RWPE2 (cell line): ENCODE measurements around the gene STRIT1.

Source experiments
- ATAC-seq: fragments of 200-7000 bp; cut with Tn5 transposase; 3 replicates; pipeline ENCODE4 v1.9.1; 2021; ENCODE audit warnings: low read depth
- DNase-seq: peaks from one replicate; pipeline ENCODE4 v3.0.0-alpha.2; 2020; ENCODE audit warnings: low spot score
- H3K27ac ChIP-seq: fragments of 450-650 bp; 2 replicates; pipeline ENCODE4 v1.5.1; 2017; ENCODE audit warnings: mild to moderate bottlenecking; ENCODE audit not compliant: poor library complexity, severe bottlenecking
- H3K27me3 ChIP-seq: fragments of 250-450 bp; sonication (Bioruptor Pico); 2 replicates; pipeline ENCODE4 v1.5.1; 2021; ENCODE audit warnings: mild to moderate bottlenecking, moderate library complexity; ENCODE audit not compliant: insufficient read depth, poor library complexity, severe bottlenecking
- H3K36me3 ChIP-seq: fragments of 250-450 bp; sonication (Bioruptor Pico); 2 replicates; pipeline ENCODE4 v1.5.1; 2020; ENCODE audit warnings: low read depth, mild to moderate bottlenecking, moderate library complexity
- H3K4me1 ChIP-seq: fragments of 250-450 bp; sonication (Bioruptor Pico); 2 replicates; pipeline ENCODE4 v1.5.1; 2021; ENCODE audit warnings: mild to moderate bottlenecking, moderate library complexity; ENCODE audit not compliant: insufficient read depth, poor library complexity, severe bottlenecking
- H3K4me3 ChIP-seq: fragments of 250-450 bp; sonication (Bioruptor Pico); 2 replicates; pipeline ENCODE4 v1.5.1; 2021; ENCODE audit warnings: mild to moderate bottlenecking, moderate library complexity; ENCODE audit not compliant: severe bottlenecking
- H3K9me3 ChIP-seq: fragments of 250-450 bp; sonication (Bioruptor Pico); 2 replicates; pipeline ENCODE4 v1.5.1; 2021; ENCODE audit warnings: mild to moderate bottlenecking, moderate library complexity; ENCODE audit not compliant: severe bottlenecking
- TF ChIP-seq, protein P1 (sequence below): fragments of 450-650 bp; IDR thresholded peaks from one replicate; pipeline ENCODE4 v1.5.1; 2017; ENCODE audit warnings: mild to moderate bottlenecking, moderate library complexity; ENCODE audit not compliant: poor library complexity, severe bottlenecking

The STRIT1 gene

DNA sequence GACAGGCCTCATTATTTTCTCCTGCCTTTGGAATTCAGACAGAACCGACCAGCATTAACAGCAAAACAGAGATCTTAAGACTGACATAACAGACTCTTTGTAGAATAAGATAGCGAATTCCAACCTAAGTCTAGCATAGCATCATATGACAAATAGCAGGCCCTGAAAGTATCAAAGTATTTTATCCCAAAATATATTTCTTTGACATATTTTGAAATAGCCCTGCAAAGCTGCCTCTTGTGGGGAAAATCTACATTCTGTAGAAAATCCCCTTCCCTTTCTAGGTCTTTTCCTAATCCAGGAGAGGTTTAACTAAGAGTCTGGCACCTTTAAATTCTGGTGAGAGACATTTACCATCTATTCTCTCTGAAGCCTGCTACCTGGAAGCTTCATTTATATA, 34.4 kb upstream of the STRIT1 start:
- Histone ChIP-seq H3K27me3 (no peaks in the 10 kb centered on the region), H3K4me1 (no peaks in the 10 kb centered on the region), H3K4me3 (no peak overlapping the region), H3K27ac (no peak overlapping the region), H3K36me3 (no peaks in the 10 kb centered on the region), H3K9me3 (no peaks in the 10 kb centered on the region)
- DNase-seq: no peak
- ATAC-seq: no peak
- TF ChIP-seq, protein P1, sequence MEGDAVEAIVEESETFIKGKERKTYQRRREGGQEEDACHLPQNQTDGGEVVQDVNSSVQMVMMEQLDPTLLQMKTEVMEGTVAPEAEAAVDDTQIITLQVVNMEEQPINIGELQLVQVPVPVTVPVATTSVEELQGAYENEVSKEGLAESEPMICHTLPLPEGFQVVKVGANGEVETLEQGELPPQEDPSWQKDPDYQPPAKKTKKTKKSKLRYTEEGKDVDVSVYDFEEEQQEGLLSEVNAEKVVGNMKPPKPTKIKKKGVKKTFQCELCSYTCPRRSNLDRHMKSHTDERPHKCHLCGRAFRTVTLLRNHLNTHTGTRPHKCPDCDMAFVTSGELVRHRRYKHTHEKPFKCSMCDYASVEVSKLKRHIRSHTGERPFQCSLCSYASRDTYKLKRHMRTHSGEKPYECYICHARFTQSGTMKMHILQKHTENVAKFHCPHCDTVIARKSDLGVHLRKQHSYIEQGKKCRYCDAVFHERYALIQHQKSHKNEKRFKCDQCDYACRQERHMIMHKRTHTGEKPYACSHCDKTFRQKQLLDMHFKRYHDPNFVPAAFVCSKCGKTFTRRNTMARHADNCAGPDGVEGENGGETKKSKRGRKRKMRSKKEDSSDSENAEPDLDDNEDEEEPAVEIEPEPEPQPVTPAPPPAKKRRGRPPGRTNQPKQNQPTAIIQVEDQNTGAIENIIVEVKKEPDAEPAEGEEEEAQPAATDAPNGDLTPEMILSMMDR: no peak

DNA sequence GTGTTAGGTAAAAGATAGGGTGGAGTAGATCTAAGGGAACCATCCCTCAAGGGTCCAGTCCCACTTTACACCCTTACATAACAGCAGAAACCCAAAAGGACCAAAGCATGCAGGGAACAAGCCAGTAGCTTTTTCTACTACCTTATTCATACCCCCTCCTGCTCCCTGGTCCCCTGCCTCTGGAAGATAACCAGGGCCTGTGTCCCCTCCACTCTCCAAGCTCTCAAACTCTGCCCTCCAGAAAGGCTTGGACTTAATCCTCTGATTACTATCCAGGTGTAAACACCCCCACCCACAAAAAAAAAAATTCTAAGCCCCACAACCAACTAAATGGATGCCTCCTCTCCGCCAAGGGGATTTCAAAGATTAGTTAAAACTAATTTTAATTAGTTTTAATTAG, 33.9 kb upstream of the STRIT1 start:
- Histone ChIP-seq H3K27ac (no peak overlapping the region), H3K4me1 (no peaks in the 10 kb centered on the region), H3K9me3 (no peaks in the 10 kb centered on the region), H3K36me3 (no peaks in the 10 kb centered on the region), H3K27me3 (no peaks in the 10 kb centered on the region), H3K4me3 (no peak overlapping the region)
- DNase-seq (no peak), ATAC-seq (no peak)
- TF ChIP-seq, protein P1: no peak

DNA sequence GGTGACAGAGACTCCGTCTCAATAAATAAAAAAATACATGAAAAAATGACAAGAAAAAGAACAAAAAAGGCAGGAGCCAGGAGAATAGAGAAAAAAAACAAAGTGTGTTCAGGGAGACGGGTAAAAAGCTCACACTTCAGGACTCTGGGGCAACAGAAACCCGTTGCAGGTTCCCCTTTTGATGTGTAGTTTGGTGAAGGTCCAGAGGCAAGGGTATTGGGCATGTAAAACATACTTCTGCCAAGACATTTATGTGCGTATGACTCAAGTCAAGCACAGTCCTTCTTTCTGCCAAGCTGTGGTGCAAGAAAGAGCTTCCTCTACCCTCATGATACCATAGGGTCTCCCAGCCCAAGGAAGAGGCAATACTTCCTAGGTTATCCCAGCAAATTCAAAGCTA, 33.4 kb upstream of the STRIT1 start:
- no peak for DNase-seq
- Histone ChIP-seq H3K36me3 (no peaks in the 10 kb centered on the region), H3K9me3 (no peaks in the 10 kb centered on the region), H3K4me3 (no peak overlapping the region), H3K4me1 (no peaks in the 10 kb centered on the region), H3K27ac (no peak overlapping the region), H3K27me3 (no peaks in the 10 kb centered on the region)
- TF ChIP-seq, protein P1: no peak
- 0 out of 3 replicates have a peak, but pooled peaks have one; percentile 12 for ATAC-seq

DNA sequence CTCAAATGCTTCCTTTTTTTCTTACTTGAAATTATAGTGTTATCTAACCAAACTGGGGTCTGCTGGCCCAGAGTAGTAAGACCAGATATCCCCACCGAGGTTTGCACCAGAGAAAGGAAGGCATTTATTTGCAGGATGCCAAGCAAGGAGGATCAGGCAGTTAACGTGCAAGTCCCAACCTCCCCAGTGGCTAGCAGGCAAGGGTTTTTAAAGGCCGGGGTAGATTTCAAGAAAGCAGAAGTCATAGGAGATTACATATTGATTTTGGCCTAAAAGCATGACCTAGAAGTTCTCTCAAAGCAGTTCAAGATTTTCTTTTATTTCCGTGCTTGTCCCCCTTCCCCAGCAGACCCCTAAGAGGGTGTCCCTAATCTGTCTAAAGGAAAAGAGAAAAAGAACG, 32.8 kb upstream of the STRIT1 start:
- no peak overlapping the region for H3K27ac ChIP-seq
- H3K36me3 ChIP-seq: no peaks in the 10 kb centered on the region
- DNase-seq (no peak), ATAC-seq (no peak)
- TF ChIP-seq, protein P1: no peak
- H3K9me3 ChIP-seq: no peaks in the 10 kb centered on the region
- H3K4me1 ChIP-seq: no peaks in the 10 kb centered on the region
- no peaks in the 10 kb centered on the region for H3K27me3 ChIP-seq
- no peak overlapping the region for H3K4me3 ChIP-seq

DNA sequence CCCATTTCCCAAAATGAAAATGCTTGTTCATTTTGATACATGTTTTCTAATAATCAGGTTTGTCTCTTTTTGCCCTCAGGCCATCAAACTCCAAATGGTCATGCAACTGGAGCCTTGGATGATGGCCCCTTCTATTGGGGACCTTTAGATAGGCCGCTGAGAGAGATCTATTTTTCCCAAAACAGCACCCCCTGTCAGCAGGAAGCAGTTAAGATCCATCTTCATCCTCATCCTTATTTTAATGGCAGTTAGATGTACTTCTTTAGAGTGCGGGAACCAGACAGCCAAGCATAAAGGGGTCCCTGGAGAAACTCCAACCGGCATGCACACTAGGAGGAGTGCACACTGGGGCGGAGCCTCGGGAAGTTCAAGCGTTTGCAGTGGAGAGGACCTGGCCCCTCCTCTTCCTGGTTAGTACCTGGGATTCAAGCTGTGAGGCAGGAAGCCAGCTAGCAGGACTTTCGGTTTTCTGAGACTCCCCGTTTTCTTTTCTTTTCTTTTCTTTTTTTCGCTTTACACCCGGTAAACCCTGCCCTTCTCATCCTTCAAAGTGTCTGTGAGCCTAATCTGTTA, 31.9 kb upstream of the STRIT1 start:
- H3K9me3 ChIP-seq: no peaks in the 10 kb centered on the region
- DNase-seq (no peak), ATAC-seq (no peak)
- no peaks in the 10 kb centered on the region for H3K27me3 ChIP-seq
- no peak overlapping the region for H3K4me3 ChIP-seq
- H3K36me3 ChIP-seq: no peaks in the 10 kb centered on the region
- no peak overlapping the region for H3K27ac ChIP-seq
- TF ChIP-seq, protein P1: no peak
- no peaks in the 10 kb centered on the region for H3K4me1 ChIP-seq
